Stimulated activated CD8-positive, alpha-beta memory T cell treated with anti-CD3 and anti-CD28 coated beads, Interleukin-12 subunit alpha, Interleukin-12 subunit beta, amount 100 ng/mL, for 24 hours (primary cell): Measurements from ENCODE around the gene GRIK3.

ENCODE experiments used
- DNase-seq: peaks from one replicate; pipeline ENCODE4 v3.0.0-alpha.2; 2020; ENCODE audit errors: extremely low read depth

GRIK3 gene

DNA sequence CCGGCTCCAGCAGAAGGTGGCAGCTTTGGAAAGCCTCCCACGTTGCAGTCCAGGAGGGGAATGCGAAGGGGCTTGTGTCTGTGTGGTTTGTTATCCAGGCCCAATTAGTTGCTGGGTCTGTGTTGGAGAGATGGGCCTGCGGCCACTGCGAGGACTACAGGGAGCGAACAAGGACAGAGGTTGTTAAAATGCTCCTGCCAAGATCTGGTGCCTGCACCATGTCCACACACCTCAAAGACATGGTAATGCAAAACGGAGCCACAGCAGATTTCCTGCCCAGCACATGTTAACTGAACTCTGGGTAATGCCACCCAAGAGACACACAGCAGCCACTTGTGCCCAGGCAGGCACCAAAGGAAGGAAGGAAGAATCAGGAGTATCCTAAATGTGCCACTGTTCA lies 18.6 kb downstream of the GRIK3 start:
- no peak for DNase-seq

DNA sequence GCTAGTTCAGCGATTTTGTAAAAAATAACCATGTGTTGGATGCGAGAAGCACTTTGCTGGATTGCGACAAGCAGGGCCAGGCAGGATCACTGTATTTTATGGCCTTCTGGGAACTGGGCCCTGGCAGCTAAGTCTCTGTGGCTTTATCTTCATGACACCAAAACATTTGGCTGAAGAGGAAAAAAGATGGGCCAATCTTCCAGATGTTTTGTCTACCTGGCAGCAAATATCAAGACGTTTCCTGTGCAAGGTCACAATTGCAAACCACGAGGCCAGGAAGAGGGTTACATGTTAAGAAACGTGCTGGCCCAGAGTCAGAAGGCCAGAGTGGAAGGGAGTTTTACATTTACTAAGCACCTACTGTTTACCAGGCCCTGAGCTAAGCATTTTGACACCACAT lies 22.1 kb downstream of the GRIK3 start:
- no peak for DNase-seq

GRCh38 chr1:37010011-37010410 lies 24.3 kb downstream of the GRIK3 start:
- no peak for DNase-seq

GRCh38 chr1:37009521-37009920 lies 24.8 kb downstream of the GRIK3 start:
- DNase-seq: no peak

GRCh38 chr1:37006132-37006868 lies 28.0 kb downstream of the GRIK3 start:
- no peak for DNase-seq

GRCh38 chr1:37002898-37003297 lies 31.4 kb downstream of the GRIK3 start:
- no peak for DNase-seq

GRCh38 chr1:37001703-37002102 lies 32.6 kb downstream of the GRIK3 start:
- DNase-seq: no peak

DNA sequence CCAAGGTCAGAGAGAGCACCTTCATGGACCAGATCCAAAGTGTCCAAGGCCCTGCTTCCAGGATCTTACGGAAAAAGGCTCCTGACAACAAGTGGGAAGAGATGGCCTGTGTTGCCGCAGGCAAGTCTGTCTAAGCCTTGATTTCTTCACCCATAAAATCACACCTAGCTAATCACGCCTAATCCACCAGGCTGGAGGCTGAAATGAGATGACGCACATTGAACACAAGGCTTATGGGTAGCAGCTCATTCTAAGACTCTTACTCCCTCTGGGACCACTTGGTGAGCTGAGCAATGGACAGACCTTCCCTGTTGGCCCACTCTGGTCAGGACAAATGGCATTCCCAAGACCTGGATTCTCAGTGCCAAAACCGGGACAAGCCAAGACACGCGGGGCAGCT lies 38.2 kb downstream of the GRIK3 start:
- no peak for DNase-seq

DNA sequence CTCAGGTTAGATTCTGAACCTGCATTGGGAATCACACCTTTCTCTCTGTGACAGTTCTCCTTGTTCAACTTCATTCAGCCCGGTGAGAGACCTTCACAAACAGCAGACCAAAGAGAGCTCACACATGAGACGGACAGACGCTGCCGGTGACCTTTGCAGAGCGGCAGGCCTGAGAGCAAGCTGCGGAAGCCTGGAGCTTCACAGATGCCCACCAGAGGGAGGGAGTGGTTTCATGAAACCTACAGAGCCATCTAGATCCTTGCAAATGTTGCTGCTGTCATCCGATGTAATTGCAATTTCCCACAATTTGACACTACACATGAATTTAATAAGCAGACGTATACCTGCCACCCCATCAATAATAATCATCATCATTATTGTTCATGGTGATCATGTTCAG lies 39.4 kb downstream of the GRIK3 start:
- no peak for DNase-seq

GRCh38 chr1:36994294-36994693 lies 40.0 kb downstream of the GRIK3 start:
- no peak for DNase-seq

DNA sequence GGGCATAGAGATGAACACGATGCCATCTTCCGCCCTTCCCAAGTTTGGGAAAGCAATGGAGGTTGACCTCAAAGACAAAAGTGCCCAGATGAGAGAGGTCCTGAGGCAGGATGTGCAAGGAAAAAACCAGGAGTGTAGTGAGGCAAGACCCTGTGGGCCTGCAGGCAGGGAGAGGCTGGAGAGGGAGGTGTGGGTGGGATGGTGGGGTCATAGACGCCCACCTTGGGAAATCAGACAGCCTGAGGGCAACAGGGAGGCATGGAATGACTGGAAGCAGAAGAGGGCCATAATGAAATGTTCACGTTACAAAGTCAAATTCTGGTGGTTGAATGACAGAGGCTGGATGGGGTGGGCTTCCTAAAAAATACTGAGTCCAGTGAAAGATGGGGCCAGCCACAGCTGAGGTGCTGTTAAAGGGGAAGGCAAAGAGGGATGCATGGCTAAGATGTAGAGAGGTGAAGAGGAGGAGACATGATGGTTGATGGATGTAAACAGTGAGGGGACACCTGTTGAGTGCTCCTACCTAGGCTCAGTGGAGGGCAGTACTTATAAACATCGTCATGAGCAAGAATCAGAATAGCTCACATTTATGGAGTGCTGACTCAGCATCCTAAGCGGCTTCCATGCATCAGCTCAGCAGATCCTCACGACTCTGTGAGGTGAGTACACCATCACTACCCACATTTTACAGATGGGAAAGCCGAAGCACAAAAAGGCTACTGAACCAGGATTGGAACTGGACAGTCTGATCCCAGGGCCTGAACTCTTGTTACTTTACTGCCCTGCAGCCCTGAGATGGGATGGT lies 42.0 kb downstream of the GRIK3 start:
- DNase-seq: no peak

DNA sequence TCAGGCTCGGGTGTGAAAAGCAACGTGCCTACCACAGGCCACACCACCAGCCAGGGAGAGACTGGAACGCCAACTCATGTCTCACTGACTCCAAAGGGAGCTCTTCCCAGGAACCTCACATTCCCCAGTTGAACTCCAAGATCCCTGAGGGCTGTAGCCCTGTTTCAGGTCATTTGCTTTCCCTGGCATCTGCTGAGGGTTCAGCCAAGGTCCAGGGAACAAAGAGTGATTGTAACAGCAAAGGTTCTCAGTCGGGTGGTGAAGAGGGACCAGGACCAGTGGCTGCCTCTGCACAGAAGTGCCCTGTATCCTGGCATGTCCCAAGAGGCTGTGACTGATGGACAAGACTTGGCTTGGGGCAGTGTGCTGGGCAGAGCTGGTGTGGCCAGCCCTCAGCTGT lies 42.8 kb downstream of the GRIK3 start:
- DNase-seq: no peak

DNA sequence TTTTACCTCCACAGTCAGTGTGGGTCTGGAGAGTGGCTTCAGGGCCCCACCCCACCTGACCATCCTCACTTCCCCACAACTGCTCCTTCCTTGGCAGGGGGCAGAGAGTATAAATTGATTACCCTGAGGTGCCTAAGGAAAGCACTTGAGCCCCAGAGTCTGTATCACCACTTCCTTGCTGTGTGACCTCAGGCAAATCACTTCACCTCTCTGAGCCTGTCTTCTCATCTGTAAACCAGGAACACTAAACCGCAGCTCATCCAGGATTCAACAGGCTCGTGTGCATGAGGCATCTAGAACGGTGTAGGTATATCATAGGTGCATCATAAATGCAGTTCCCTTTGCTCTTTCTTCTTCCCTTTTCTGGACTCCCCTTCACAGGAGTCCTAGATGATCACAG lies 43.4 kb downstream of the GRIK3 start:
- no peak for DNase-seq

DNA sequence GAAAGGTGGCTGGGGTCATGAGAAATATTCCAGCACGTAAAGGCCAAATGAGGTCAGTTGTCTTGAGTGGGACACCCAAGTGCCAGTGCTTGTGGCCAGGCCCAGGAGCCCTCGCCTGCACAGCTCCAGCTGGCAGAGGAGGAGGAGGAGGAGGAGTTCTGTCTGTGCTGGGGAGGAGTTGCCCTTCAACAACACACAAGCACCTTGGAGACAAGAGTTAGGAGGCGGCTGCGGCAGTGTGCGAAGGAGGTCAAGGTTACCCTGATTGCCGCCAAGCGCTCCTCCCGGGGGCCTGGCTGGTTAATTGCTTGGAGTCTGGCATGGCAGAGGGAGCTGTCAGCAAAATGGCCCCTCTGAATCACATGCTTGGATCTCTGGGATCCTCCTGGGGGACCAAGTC lies 45.1 kb downstream of the GRIK3 start:
- no peak for DNase-seq

GRCh38 chr1:36988741-36989193 lies 45.5 kb downstream of the GRIK3 start:
- no peak for DNase-seq

- no peak for DNase-seq
Measured at GRCh38 chr1:36988321-36988720, 46.0 kb downstream of the GRIK3 start.

DNA sequence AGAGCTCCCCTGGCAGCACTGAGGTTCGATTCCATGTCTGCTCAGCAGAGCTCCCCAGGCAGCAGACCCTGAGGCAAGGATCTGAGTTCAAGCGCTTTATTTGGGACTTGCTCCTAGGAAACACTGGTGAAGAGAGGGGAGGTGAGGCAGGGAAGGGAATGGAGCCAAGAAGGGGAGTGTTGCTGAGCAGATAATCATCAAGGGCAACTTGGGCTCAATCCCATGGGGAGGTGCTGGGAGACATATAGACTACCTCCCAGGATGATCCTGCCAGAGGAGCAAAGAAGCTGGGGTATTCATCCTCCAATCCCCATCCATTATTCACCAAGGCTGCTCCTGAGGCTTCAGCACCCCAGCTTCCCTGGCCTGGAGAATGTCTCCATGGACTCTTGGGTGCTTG lies 47.0 kb downstream of the GRIK3 start:
- no peak for DNase-seq

DNA sequence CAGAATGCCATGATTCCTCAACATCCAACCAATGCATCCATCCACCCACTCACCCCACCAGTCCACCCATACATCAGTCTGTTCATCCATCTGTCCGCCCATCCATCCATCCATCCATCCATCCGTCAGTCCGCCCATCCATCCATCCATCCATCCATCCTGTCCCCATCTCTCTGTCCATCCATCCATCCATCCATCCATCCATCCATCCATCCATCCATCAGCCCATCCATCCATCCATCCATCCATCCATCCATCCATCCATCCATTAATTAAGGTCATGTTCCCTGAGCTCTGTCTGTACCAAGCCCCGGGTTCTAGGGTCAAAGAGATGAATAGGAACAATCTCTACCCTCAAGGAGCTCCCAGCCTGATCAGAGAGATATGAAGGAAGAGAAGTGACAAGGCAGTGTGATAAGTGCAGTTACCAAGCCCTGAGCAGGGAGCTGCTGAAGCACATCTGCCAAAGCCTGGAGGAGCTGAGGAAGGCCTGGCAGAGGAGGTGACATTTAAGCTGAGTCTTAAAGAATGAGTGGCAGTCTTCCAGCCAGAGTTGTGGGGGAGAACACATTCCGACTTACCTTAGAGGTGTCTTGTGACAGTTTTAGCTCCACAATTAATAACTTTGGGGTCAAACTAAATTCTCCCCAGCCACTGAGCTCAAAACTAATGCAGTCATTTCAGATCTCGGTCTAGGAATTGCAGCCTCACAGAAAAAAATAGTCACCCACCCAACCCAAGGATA lies 47.9 kb downstream of the GRIK3 start:
- DNase-seq: no peak

DNA sequence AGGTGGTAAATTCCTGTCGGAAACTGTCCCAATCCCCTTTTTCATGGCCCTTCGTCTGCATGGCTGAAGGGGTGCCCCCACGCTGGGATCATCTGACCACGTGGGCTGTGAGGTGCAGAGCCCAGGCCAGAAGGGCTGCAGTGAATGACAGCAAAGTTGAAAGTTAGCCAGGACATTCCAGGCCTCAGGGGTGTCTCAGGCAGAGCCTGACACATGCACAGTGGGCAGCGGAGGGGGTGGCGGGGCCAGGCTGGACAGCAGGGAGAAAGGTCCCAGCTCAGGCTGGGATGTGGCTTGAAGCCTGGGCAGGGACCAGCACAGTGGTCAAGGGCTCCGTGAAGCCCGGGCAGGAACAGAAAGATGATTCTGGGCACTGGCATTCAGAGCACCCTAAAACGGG lies 49.6 kb downstream of the GRIK3 start:
- DNase-seq: no peak

DNA sequence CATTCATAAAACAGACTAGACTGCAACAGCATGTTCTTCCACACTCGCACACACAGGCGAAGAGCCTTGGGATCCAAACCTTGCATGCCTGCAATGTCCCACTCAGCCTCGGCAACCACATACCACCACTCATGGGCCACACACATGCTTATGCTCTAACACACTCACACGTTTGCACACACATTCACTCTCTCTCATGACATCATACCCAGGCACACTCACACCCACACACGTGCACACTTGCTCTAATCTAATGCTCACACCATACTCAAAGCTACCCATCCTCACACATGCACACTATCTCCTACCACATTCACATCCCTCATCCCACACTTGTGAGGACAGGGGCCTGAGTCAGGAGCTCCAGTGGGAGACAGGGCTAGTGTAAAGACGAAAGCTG lies 50.3 kb downstream of the GRIK3 start:
- no peak for DNase-seq

DNA sequence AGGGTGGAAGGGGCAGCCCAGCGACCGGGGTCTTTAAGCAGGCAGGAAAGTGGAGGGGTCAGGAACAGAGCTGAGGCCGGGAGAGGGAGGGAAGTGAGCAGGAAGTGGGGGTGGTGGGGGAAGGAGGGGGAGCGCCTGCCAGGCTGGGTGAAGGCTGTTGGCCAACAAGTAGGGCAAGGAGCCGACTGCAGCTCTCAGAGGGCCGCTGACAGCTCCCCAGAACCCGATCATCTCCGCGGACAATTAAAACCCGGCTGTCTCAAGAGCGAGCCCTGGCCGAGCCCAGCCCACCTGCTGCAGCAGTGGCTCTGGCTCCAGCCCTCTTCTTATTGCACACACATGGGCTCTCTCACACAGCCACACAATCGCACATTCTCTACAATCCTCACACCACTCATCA lies 51.6 kb downstream of the GRIK3 start:
- no peak for DNase-seq

DNA sequence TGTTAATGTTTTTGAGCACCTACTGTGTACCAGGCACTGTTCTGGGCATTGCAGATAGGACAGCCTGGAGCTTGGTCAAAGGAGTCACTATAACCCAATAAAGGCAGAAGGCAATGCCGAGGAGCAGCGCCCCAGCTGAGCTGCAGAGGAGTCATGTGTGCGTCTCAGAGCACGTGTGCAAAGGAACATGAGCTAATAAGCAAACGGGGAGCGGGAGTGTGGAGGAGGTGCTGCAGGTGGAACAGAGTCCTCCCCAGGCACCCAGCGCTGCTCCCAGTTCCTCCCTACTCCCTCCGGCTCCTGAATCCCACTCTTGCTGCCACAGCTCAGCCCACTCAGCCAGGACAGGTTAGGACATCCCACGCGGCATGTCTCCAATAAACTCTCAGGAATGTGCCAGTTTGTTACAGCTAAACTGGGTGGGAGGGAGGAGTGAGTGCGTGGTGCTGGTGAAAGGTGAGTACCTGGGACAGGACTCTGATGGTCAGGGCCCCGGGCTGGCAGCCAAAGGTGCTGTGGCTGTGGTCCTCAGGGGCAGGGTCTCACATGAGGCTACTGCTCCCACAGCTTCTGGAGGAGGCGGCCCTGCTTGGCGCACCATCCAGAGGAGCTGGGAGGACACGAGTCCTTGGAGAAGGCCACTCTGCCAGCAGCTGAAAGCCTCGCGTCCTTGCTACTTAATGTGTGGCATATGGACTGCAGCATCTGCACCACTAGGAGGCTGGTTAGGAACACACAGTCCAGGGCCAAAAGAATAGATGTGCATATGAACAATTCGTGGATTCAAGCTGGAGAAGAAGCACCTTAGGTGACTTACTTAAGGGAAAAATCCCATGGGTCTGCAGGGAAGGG lies 52.3 kb downstream of the GRIK3 start:
- no peak for DNase-seq
